GM12872 (cell line): ENCODE data around the gene HESX1.

Source experiments
- TF ChIP-seq, protein P1 (sequence below): IDR thresholded peaks from 3 replicates; pipeline ENCODE4 v1.5.1; 2011; ENCODE audit warnings: low read depth, mild to moderate bottlenecking, low read length, moderate library complexity; ENCODE audit not compliant: insufficient read depth

HESX1 gene

DNA sequence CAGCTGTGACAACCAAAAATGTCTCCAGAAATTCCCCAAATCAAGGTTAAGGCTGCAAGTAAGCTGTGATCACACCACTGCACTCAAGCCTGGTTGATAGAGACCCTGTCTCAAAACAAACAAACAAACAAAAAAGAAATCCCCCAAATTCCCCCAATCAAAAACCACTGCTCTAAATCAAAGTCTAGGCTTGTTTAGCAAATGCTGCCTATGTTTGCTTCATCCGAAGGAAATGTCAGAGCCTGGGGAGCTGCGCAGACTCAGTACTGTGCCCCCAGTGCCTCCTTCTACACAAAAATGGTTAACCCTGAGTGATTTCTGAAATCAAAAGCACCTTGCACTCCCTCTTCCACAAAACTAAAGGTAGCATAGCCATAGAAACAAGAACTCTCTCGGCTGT lies 48.0 kb downstream of the HESX1 start:
- TF ChIP-seq, protein P1, sequence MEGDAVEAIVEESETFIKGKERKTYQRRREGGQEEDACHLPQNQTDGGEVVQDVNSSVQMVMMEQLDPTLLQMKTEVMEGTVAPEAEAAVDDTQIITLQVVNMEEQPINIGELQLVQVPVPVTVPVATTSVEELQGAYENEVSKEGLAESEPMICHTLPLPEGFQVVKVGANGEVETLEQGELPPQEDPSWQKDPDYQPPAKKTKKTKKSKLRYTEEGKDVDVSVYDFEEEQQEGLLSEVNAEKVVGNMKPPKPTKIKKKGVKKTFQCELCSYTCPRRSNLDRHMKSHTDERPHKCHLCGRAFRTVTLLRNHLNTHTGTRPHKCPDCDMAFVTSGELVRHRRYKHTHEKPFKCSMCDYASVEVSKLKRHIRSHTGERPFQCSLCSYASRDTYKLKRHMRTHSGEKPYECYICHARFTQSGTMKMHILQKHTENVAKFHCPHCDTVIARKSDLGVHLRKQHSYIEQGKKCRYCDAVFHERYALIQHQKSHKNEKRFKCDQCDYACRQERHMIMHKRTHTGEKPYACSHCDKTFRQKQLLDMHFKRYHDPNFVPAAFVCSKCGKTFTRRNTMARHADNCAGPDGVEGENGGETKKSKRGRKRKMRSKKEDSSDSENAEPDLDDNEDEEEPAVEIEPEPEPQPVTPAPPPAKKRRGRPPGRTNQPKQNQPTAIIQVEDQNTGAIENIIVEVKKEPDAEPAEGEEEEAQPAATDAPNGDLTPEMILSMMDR: no peak

DNA sequence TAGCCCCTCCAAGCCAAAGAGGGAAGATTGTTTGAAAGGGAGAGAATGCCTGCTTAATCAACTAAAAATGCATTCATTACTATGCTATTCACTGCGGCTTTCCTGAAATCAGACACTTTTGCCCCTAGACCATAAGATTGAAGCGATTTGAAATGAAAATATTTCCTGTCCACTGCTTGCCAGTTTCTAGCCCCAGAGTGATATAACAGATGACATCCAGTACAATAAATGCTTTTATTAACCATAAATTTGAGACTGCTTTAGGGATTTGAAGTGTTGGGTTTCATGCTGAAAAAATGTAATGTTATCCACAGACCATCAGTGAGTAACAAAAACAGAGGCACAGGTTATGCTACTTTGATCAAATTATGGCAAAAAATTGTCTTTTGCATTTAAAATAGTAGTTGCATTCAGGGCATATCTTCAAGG lies 48.7 kb downstream of the HESX1 start:
- TF ChIP-seq, protein P1: no peak

DNA sequence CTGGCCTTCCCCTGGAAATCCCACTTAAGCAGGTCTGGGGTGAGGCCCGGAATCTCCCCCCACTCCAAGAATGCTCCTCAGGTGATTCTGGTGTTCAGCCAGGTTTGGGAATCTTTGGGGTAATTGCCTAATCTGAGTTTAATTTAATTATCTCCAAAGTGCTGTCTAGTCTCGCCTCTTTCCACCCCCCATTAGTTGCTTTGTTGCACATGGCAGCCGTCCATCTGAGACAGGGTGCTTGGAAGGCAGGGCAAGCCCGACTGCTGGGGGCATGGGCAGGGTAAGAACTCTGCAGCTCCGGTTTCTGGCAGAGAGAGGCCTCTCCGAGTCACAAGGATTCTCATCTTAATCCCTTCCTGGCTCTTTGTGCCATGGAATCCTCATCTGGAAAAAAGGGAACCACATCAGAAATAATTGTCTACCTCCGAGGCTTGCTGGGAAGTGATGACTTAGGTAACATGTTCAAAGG lies 49.6 kb downstream of the HESX1 start:
- TF ChIP-seq, protein P1: no peak
